NB4 (cell line): Measurements from ENCODE around the gene PRELID2.
"Not testable (repeated sequence)": the region's sequence is repeated elsewhere in the genome, so short reads cannot be mapped to it uniquely, and the experiment has no call there.

ENCODE experiments used
- DNase-seq: peaks from one replicate; pipeline ENCODE4 v3.0.0; 2010; ENCODE audit warnings: low read depth
- H3K4me3 ChIP-seq: one replicate; pipeline ENCODE4 v1.5.1; 2011; ENCODE audit warnings: mild to moderate bottlenecking, low read depth, low read length, moderate library complexity
- CTCF ChIP-seq: IDR thresholded peaks from one replicate; pipeline ENCODE4 v1.5.1; 2012; ENCODE audit warnings: low read depth, low read length
- MAX ChIP-seq: IDR thresholded peaks from 2 replicates; pipeline ENCODE4 v1.6.1; 2011; ENCODE audit warnings: low read depth, low read length
- MYC ChIP-seq: IDR thresholded peaks from 2 replicates; pipeline ENCODE4 v1.6.1; 2011; ENCODE audit warnings: low read depth, low read length
- POLR2A ChIP-seq: IDR thresholded peaks from 2 replicates; pipeline ENCODE4 v1.6.1; 2011; ENCODE audit warnings: mild to moderate bottlenecking; ENCODE audit not compliant: insufficient read length; ENCODE audit errors: extremely low read depth

The PRELID2 gene

GRCh38 chr5:145806923-145807322, 28.2 kb downstream of the PRELID2 start:
- no peak for DNase-seq
- TF ChIP-seq CTCF (no peak), MYC (no peak), POLR2A (no peak), MAX (no peak)
- H3K4me3 ChIP-seq = no peak overlapping the region

- no peak for DNase-seq
- H3K4me3 ChIP-seq = no peak overlapping the region
- TF ChIP-seq POLR2A (no peak), MYC (no peak), MAX (no peak), CTCF (no peak)
Observed at GRCh38 chr5:145805819-145806218, 29.3 kb downstream of the PRELID2 start.

GRCh38 chr5:145804701-145805100, 30.4 kb downstream of the PRELID2 start:
- no peak overlapping the region for H3K4me3 ChIP-seq
- DNase-seq = no peak
- TF ChIP-seq CTCF (no peak), MYC (no peak), MAX (no peak), POLR2A (no peak)

GRCh38 chr5:145803112-145804004, 31.8 kb downstream of the PRELID2 start:
- TF ChIP-seq MAX (no peak), POLR2A (no peak), MYC (no peak)
- H3K4me3 ChIP-seq = no peak overlapping the region
- no peak for DNase-seq

GRCh38 chr5:145801195-145801594, 33.9 kb downstream of the PRELID2 start:
- no peak overlapping the region for H3K4me3 ChIP-seq
- TF ChIP-seq MAX (no peak), MYC (no peak), POLR2A (no peak), CTCF (no peak)
- DNase-seq = no peak

GRCh38 chr5:145800181-145800580, 35.0 kb downstream of the PRELID2 start:
- TF ChIP-seq MAX (no peak), MYC (no peak), POLR2A (no peak), CTCF (no peak)
- no peak overlapping the region for H3K4me3 ChIP-seq
- no peak for DNase-seq

GRCh38 chr5:145798503-145798902, 36.6 kb downstream of the PRELID2 start:
- not testable (repeated sequence) for DNase-seq, H3K4me3 ChIP-seq
